Measurements from ENCODE around the gene RAB8B.

Gene RAB8B

DNA sequence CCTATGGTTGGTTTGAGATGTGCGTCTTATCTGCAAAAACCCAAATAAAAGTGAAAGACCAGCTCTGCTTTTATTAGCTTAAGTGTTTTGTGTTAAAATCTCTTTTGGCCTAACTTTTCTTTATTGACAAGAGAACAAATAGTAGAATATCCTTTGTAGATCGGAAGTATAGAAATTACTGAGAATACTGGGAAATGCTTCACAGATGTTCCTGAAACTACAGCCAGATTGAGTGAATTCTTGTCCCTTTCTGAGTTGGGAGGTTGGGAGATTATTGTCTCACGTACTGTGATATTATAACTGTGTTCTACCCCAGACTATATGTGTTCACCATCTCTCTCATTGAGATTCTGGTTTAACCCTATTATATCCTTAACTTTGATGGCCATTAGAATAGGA lies 21.7 kb downstream of the RAB8B start:
- H3K27ac ChIP-seq, result no peak overlapping the region
- TF ChIP-seq ZFX (IDR thresholded peaks at IDR 0.05; ENCODE audit: borderline replicate concordance), result no peak

DNA sequence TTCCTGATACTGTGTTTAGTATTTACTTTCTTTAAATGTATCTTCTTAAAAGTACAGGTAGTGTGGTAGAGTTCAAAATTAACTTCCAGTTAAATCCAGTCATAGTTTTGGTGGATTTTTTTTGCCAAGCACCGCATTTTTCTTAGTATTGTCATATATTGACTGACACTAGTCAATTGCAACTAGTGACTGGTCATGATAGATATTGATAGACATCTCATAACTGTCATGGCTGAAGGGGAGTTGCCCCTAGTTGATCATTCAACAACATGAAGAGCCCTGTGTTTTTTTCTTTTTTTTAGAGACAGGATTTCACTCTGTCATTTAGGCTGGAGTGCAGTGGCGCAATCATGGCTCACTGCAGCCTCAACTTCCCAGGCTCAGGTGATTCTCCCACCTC lies 22.1 kb downstream of the RAB8B start:
- TF ChIP-seq, protein P1, sequence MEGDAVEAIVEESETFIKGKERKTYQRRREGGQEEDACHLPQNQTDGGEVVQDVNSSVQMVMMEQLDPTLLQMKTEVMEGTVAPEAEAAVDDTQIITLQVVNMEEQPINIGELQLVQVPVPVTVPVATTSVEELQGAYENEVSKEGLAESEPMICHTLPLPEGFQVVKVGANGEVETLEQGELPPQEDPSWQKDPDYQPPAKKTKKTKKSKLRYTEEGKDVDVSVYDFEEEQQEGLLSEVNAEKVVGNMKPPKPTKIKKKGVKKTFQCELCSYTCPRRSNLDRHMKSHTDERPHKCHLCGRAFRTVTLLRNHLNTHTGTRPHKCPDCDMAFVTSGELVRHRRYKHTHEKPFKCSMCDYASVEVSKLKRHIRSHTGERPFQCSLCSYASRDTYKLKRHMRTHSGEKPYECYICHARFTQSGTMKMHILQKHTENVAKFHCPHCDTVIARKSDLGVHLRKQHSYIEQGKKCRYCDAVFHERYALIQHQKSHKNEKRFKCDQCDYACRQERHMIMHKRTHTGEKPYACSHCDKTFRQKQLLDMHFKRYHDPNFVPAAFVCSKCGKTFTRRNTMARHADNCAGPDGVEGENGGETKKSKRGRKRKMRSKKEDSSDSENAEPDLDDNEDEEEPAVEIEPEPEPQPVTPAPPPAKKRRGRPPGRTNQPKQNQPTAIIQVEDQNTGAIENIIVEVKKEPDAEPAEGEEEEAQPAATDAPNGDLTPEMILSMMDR (IDR thresholded peaks at IDR 0.05), result no peak
- TF ChIP-seq ZFX (IDR thresholded peaks at IDR 0.05; ENCODE audit: borderline replicate concordance), result no peak
- H3K27ac ChIP-seq, result peak overlapping the region; percentile 10; the same call in 1 of the 2 replicates

DNA sequence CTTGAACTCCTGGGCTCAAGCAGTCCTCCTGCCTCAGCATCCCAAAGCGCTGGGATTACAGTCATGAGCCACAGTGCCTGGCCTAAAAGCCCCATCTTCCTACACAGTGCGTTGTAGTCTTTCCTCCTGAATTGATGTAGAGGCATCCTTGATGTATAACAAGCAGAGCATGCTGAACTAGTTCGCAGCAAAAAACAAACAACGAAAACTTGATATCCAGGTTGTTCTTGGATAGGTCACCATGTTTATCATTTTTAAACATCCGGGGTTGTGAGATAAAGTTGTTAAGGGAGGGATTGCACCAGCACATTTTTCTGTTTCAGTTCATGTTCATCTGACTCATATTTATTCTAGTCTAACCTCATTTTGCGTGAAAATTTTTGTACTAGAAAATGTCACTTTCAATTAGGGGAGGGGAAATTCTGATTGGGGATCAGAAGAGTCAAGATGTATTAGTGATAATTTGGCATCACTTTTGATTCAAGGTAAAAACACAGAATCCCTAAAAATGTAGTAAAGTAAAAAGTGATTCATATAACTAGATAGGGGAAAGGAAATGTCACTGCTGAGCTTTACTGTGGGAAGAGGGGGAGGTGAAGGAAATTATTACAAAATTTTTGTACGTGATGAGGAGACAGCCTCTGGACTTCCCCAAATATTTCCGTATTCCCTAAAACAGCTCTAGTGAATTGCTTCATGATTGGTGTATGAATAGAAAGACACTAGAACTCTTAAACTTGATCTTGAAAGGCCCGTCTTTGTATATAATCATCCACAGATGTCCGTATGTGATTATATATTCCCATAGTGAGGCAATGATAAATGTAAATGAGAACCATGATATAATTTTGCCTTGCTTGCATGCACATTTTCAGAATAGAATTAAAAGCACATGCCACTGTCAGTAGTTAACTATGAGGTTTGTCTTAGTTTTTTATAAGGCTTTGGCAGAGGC lies 22.9 kb downstream of the RAB8B start:
- TF ChIP-seq, protein P1 (IDR thresholded peaks at IDR 0.05), result no peak
- TF ChIP-seq ZFX (IDR thresholded peaks at IDR 0.05; ENCODE audit: borderline replicate concordance), result no peak

DNA sequence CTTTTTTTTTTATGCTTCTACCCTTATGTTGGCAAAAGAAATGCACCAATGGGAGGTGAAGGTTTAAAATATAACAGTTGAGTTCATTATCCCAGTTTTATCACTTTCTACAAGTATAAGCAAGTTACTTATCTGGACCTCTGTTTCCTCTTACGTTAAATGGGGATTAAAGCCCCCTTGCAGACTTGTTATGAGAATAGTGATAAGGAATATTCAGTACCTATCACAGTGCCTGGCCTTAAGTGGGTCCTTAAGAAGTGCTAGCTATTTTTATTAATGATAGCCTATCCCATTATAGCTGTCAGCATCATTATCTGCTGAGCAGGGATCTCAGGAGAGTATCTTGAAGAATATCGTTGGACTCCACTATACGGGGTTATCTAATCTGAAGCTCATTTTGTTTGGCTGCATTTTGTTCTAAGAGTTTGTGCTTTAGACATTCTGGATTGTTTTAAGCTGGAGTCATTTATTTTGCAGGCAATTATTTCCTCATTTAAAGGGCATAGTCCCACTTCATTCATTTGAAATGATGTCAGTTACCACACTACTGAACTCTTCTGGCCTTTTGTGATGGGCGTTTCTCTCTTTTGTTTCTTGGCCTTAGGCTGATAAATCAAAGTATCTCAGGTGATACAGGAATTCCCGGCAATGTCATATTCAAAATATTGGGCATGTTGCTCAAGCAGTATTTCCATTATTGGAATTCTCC lies 28.8 kb downstream of the RAB8B start:
- H3K27ac ChIP-seq, result no peak overlapping the region
- TF ChIP-seq, protein P1 (IDR thresholded peaks at IDR 0.05), result no peak
- no peak for TF ChIP-seq ZFX (IDR thresholded peaks at IDR 0.05; ENCODE audit: borderline replicate concordance)

More for the DNA sequence above, 22.9 kb downstream of the RAB8B start:
- H3K27ac ChIP-seq, result peak overlapping the region; percentile 10; the same call in 1 of the 2 replicates

DNA sequence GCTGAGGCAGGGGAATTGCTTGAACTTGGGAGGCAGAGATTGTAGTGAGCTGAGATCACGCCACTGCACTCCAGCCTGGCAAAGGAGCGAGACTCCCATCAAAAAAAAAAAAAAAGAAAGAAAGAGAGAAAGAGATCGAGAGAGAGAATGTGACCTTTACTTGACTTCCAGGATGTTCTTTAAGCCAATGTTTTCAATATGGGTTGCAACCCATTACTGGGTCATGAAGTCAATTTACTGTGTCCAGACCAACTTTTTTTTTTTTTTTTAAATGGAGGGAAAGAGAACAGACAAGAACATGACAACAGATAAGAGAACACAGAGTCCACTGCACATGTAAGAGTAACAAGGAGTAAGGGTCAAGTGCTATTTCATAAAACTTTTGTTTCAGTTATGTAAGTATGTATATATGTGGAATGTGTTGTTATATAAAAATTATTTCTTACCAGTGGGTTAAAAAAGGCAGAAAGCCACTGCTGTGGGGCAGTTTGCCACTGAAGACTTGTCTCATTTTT lies 29.8 kb downstream of the RAB8B start:
- no peak for TF ChIP-seq ZFX (IDR thresholded peaks at IDR 0.05; ENCODE audit: borderline replicate concordance)
- TF ChIP-seq, protein P1 (IDR thresholded peaks at IDR 0.05), result no peak

DNA sequence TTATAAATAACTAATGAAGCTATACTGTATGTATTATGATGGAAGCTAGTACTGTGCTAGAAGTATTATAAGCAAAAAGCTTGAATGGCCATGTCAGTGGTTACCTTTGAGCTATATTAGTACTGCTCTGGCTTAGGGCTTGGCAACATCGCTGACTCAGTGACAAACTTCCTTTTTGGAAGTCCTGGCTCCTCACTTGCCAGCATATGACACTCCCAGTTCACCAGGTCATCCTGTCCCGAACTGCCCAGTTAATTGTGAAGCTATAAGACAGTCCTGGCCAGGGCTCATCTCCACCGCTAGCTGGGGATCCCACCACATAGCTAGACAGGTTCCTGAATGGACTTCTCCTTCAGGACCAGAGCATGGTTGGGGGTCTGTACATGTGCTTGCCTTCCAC lies 31.9 kb downstream of the RAB8B start:
- no peak for TF ChIP-seq ZFX (IDR thresholded peaks at IDR 0.05; ENCODE audit: borderline replicate concordance)
- H3K27ac ChIP-seq, result no peak overlapping the region

More for the DNA sequence above, 29.8 kb downstream of the RAB8B start:
- no peak overlapping the region for H3K27ac ChIP-seq

DNA sequence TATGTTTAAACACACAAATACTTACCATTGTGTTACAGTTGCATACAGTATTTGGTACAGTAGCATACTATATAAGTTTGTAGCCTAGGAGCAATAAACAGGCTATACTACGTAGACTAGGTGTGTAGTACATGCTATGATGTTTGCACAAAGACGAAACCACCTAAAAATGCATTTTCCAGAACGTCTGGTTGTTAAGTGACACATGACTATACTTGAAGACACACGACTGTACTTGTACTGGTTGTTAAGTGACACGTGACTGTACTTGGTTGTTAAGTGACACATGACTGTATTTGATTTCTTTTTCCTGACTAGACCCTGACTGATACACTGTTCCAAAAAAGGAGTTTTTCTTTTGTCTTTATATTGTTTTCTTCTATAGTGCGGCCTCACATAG lies 34.1 kb downstream of the RAB8B start:
- H3K27ac ChIP-seq, result no peak overlapping the region
- TF ChIP-seq, protein P1 (IDR thresholded peaks at IDR 0.05), result no peak

DNA sequence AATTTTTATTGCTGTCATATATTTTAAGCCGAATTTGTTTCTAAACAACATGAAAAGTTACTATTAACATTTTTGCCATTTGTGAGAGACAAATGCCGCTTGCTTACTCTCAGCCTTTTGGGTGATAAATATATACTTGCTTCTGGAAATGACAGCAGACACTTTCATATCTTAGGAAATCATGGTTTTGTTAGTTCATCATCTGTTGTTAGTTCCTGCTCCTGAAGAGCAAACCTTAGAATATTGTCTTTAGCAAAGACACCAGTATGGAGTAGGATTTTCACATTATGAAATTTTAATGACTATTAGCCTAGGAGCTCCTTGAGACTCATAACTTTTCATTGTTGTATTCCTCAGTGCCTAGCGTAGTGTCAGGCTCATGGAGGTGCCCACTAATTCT lies 36.0 kb downstream of the RAB8B start:
- H3K27ac ChIP-seq, result no peak overlapping the region

More for the DNA sequence above, 36.0 kb downstream of the RAB8B start:
- TF ChIP-seq, protein P1 (IDR thresholded peaks at IDR 0.05), result no peak
- no peak for TF ChIP-seq ZFX (IDR thresholded peaks at IDR 0.05; ENCODE audit: borderline replicate concordance)

Data from 22Rv1 (cell line).